MCF 10A (cell line): ENCODE results near the gene RSKR. TPM values are rescaled to one million over a fixed set of nuclear protein-coding genes. Genes with fewer than 3 reads are reported as not detected.

ENCODE experiments used
- BruUV-seq: library from RNA; stranded (reverse); fragments of 400-500 nt; replicated peaks from 2 replicates; lab custom pipeline; 2021; lab: Mats Ljungman, UMichigan
- CTCF ChIA-PET: fragments of 300-600 bp; sonication (Branson Sonifier 250); formaldehyde crosslinking; extraction: SDS; loops from one replicate; lab custom pipeline; 2021; ENCODE audit warnings: antibody characterized with exemption, inconsistent platforms; lab: Yijun Ruan, JAX
- POLR2A ChIA-PET: fragments of 300-600, 350-650 bp; sonication (Branson Sonifier 250); formaldehyde crosslinking; extraction: SDS; loops from one replicate; lab custom pipeline; 2020; ENCODE audit warnings: antibody characterized with exemption, inconsistent platforms; lab: Yijun Ruan, JAX
- DNase-seq: peaks from one replicate; pipeline ENCODE4 v3.0.0-alpha.2; 2018; ENCODE audit not compliant: unreplicated experiment
- H3K27ac Mint-ChIP-seq: one replicate; pipeline ENCODE4 v1.8.0; 2022; ENCODE audit warnings: mild to moderate bottlenecking, low read depth, mixed read lengths; ENCODE audit not compliant: unreplicated experiment
- H3K27me3 Mint-ChIP-seq: one replicate; pipeline ENCODE4 v1.8.0; 2022; ENCODE audit warnings: mixed read lengths; ENCODE audit not compliant: insufficient read depth, unreplicated experiment
- H3K36me3 Mint-ChIP-seq: one replicate; pipeline ENCODE4 v1.8.0; 2022; ENCODE audit warnings: mild to moderate bottlenecking, moderate library complexity, mixed read lengths; ENCODE audit not compliant: insufficient read depth, unreplicated experiment
- H3K4me1 Mint-ChIP-seq: one replicate; pipeline ENCODE4 v1.8.0; 2022; ENCODE audit warnings: mixed read lengths; ENCODE audit not compliant: insufficient read depth, unreplicated experiment
- H3K4me3 Mint-ChIP-seq: one replicate; pipeline ENCODE4 v1.8.0; 2022; ENCODE audit warnings: mild to moderate bottlenecking, moderate library complexity, mixed read lengths; ENCODE audit not compliant: unreplicated experiment
- H3K9me3 Mint-ChIP-seq: one replicate; pipeline ENCODE4 v1.8.0; 2022; ENCODE audit warnings: mixed read lengths; ENCODE audit not compliant: unreplicated experiment
- CTCF ChIP-seq: fragments of 200-600 bp; IDR thresholded peaks from one replicate; pipeline ENCODE4 v1.8.0; 2022; ENCODE audit warnings: antibody characterized with exemption, mild to moderate bottlenecking; ENCODE audit not compliant: unreplicated experiment
- intact Hi-C: fragments of 100-400 bp; cut with micrococcal nuclease; formaldehyde crosslinking; loops from 2 replicates; pipeline ENCODE4 v1.14.1; 2022
- total RNA-seq: library from RNA; stranded (reverse); gene quantifications from 2 replicates; pipeline ENCODE4 v1.2.3, GENCODE V29; 2022

Gene RSKR
- total RNA-seq, 1 experiment from 2014 or later, result 19.9 TPM

- Mint-ChIP-seq H3K4me3 (no peak overlapping the region), H3K9me3 (no peaks in the 10 kb centered on the region), H3K4me1 (no peaks in the 10 kb centered on the region), H3K27me3 (no peaks in the 10 kb centered on the region), H3K36me3 (peaks cover 19% of the 10 kb centered on the region), H3K27ac (no peak overlapping the region)
- POLR2A ChIA-PET, result interaction anchor here (0.6 to 5.7 kb wide), 4 partner anchors 9 to 180 kb away, joined by 3 to 19 read pairs (median 3); partner anchors contain the start of gene PIGS
- TF ChIP-seq CTCF, result no peak
- DNase-seq, result no peak
- BruUV-seq, result no TSS peak
- intact Hi-C loops, result no loop called here
- CTCF ChIA-PET, result interaction anchor here (0.6 kb wide), 1 partner anchor 269 kb away, joined by 3 read pairs; no protein-coding TSS in a partner anchor
Measured at GRCh38 chr17:28585851-28586250, 28.1 kb downstream of the RSKR start.

- Mint-ChIP-seq H3K27me3 (no peaks in the 10 kb centered on the region), H3K4me3 (no peak overlapping the region), H3K36me3 (peaks cover 26% of the 10 kb centered on the region), H3K4me1 (no peaks in the 10 kb centered on the region), H3K27ac (no peak overlapping the region), H3K9me3 (no peaks in the 10 kb centered on the region)
- TF ChIP-seq CTCF, result no peak
- no TSS peak for BruUV-seq
- intact Hi-C loops, result no loop called here
- DNase-seq, result no peak
- POLR2A ChIA-PET, result interaction anchor here (5.7 kb wide), 1 partner anchor 13 kb away, joined by 19 read pairs; the partner anchor contains the start of gene PIGS
- CTCF ChIA-PET, result interaction anchor here (1.1 kb wide), 1 partner anchor 15 kb away, joined by 3 read pairs; no protein-coding TSS in a partner anchor
Measured at GRCh38 chr17:28584434-28584833, 29.6 kb downstream of the RSKR start.

GRCh38 chr17:28582513-28582912 is 31.5 kb downstream of the RSKR start:
- BruUV-seq, result no TSS peak
- H3K36me3 Mint-ChIP-seq, result peaks cover 26% of the 10 kb centered on the region

GRCh38 chr17:28580959-28581358 is 33.0 kb downstream of the RSKR start:
- H3K27ac Mint-ChIP-seq, result no peak overlapping the region
- POLR2A ChIA-PET, result interaction anchor here (5.7 kb wide), 1 partner anchor 10 kb away, joined by 19 read pairs; the partner anchor contains the start of gene PIGS
- no peaks in the 10 kb centered on the region for H3K9me3 Mint-ChIP-seq
- H3K4me3 Mint-ChIP-seq, result no peak overlapping the region
- H3K36me3 Mint-ChIP-seq, result peaks cover 25% of the 10 kb centered on the region
- CTCF ChIA-PET, result interaction anchor here (1.2 kb wide), 1 partner anchor 40 kb away, joined by 3 read pairs; no protein-coding TSS in a partner anchor
- DNase-seq, result no peak
- BruUV-seq, result no TSS peak
- no peaks in the 10 kb centered on the region for H3K27me3 Mint-ChIP-seq
- intact Hi-C loops, result no loop called here
- no peak for TF ChIP-seq CTCF
- H3K4me1 Mint-ChIP-seq, result peaks cover 9% of the 10 kb centered on the region

More at GRCh38 chr17:28582513-28582912, 31.5 kb downstream of the RSKR start:
- no peak overlapping the region for H3K27ac Mint-ChIP-seq
- DNase-seq, result no peak
- H3K27me3 Mint-ChIP-seq, result no peaks in the 10 kb centered on the region
- H3K9me3 Mint-ChIP-seq, result no peaks in the 10 kb centered on the region
- no peak for TF ChIP-seq CTCF
- CTCF ChIA-PET, result interaction anchor here (0.6 kb wide), 1 partner anchor 464 kb away, joined by 3 read pairs; no protein-coding TSS in a partner anchor
- H3K4me3 Mint-ChIP-seq, result no peak overlapping the region
- intact Hi-C loops, result no loop called here
- no peaks in the 10 kb centered on the region for H3K4me1 Mint-ChIP-seq
- POLR2A ChIA-PET, result interaction anchor here (1.0 to 5.7 kb wide), 2 partner anchors 11 to 17 kb away, joined by 3 to 19 read pairs; partner anchors contain the start of gene PIGS
